Adipocyte (in vitro differentiated cells): ENCODE data around the gene PEAR1.
A peak's percentile ranks its signal among the peaks of the same experiment; 100 is the strongest.

ENCODE experiments used
- DNase-seq: peaks from one replicate; pipeline ENCODE4 v3.0.0-alpha.2; 2015; ENCODE audit warnings: low read depth
- H3K27me3 ChIP-seq: replicated peaks from 2 replicates; pipeline ENCODE4 v1.7.0; 2013; ENCODE audit warnings: mild to moderate bottlenecking, low read length, moderate library complexity; ENCODE audit not compliant: control insufficient read depth, insufficient read depth
- H3K36me3 ChIP-seq: 2 replicates; pipeline ENCODE4 v1.7.0; 2013; ENCODE audit warnings: low read length, mild to moderate bottlenecking, moderate library complexity; ENCODE audit not compliant: control insufficient read depth, insufficient read depth, severe bottlenecking
- H3K4me1 ChIP-seq: 2 replicates; pipeline ENCODE4 v1.7.0; 2013; ENCODE audit warnings: mild to moderate bottlenecking, low read length, moderate library complexity; ENCODE audit not compliant: control insufficient read depth, insufficient read depth
- H3K4me3 ChIP-seq: 2 replicates; pipeline ENCODE4 v1.7.0; 2013; ENCODE audit warnings: mild to moderate bottlenecking, low read length, moderate library complexity
- H3K9ac ChIP-seq: 2 replicates; pipeline ENCODE4 v1.7.0; 2013; ENCODE audit warnings: mild to moderate bottlenecking, low read length, moderate library complexity
- H3K9me3 ChIP-seq: 2 replicates; pipeline ENCODE4 v1.7.0; 2013; ENCODE audit warnings: mild to moderate bottlenecking, low read length, moderate library complexity; ENCODE audit not compliant: control insufficient read depth

The PEAR1 gene

DNA sequence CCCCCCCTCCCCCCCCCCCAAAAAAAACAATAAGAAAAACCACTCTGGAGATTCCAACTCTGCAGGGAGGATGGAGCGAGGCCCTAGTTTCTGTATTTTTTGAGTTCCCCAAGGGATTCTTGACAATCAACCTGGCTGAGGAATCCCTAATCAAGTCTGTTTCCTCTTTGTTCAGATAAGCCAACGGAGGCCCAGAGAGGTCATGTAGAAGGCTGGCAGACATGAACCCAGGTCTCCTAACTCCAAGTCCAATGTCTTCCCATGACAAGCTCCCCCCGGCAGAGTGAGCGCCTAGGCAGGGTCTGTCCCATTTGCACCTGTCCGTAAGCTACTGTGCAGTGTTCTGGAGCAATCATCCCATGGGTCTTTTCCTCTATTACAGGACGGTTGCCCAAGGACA lies 66.4 kb downstream of the PEAR1 start:
- Histone ChIP-seq H3K9me3 (no peaks in the 10 kb centered on the region), H3K36me3 (peaks cover 90% of the 10 kb centered on the region), H3K4me3 (no peak overlapping the region), H3K27me3 (no peaks in the 10 kb centered on the region), H3K9ac (no peak overlapping the region), H3K4me1 (no peaks in the 10 kb centered on the region)
- DNase-seq = no peak

DNA sequence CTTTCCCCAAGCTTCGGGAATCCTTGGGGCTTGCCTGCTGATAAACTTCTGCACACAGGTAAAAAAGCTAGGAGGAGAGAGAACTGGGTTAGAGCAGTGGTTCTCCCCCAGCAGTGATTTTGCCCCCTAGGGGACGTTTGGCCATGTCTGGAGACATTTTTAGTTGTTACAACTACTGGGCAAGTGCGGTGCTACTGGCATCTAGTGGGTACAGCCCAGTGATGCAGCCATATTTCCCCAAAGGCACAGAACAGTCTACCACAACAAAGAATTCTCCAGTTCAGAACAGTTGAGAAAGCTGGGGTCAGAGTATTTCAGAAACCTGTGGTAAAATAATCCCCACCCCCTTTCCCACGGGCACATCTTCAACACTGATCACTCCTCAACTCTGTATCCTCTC lies 68.2 kb downstream of the PEAR1 start:
- no peaks in the 10 kb centered on the region for H3K9me3 ChIP-seq
- H3K4me1 ChIP-seq = no peaks in the 10 kb centered on the region
- H3K36me3 ChIP-seq = peaks cover 89% of the 10 kb centered on the region
- DNase-seq = no peak
- no peak overlapping the region for H3K4me3 ChIP-seq
- H3K27me3 ChIP-seq = no peaks in the 10 kb centered on the region
- no peak overlapping the region for H3K9ac ChIP-seq

DNA sequence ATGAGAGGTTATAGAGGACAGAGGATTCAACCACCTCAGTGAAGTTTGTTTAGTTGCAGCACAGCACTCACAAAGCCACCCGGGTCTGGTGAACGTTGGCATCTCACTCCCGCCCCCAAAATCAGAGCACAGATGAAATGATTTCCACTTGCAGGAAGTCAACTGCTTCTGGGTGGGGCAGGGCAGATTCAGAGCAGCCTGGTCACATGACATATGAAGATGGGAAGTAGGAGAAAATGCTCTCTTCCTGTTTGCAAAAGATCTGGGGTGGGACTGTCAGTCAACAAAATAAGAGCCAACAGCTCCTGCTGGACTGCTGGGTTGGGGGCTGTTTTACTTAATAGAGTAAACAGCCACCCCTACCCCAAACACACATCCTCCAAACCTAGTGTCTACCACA lies 70.1 kb downstream of the PEAR1 start:
- Histone ChIP-seq H3K27me3 (no peaks in the 10 kb centered on the region), H3K9me3 (no peaks in the 10 kb centered on the region), H3K9ac (no peak overlapping the region), H3K4me1 (no peaks in the 10 kb centered on the region), H3K36me3 (peaks cover 89% of the 10 kb centered on the region), H3K4me3 (no peak overlapping the region)
- no peak for DNase-seq

DNA sequence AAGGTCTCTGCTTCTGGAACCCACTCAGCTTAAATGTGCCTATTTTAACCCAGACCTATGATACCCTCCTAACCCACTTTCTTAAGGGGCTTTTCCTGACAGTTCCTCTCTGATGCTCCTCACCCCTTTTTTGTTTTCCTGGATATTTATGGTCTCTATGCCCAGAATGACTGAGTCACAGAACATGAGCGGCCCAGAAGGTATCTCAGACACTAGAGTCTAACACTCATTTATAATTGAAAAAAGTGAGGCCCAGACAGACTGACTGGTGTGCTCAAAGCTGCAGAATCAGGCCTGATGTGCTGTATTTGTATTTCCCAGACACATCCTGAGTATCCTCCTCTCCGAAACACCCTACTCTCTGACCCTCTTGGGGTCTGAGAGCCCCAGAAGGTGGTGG lies 70.9 kb downstream of the PEAR1 start:
- no peak overlapping the region for H3K9ac ChIP-seq
- no peaks in the 10 kb centered on the region for H3K9me3 ChIP-seq
- DNase-seq = peak; percentile 2
- H3K4me1 ChIP-seq = no peaks in the 10 kb centered on the region
- peaks cover 89% of the 10 kb centered on the region for H3K36me3 ChIP-seq
- H3K4me3 ChIP-seq = no peak overlapping the region
- H3K27me3 ChIP-seq = no peaks in the 10 kb centered on the region
